DMS153 treated with DMSO at 0.1 percent for 48 hours (cell line): ENCODE results near the gene ADGRA1.

ENCODE experiments used
- DNase-seq: peaks from one replicate; lab custom pipeline; 2025; ENCODE audit not compliant: unreplicated experiment; lab: John Stamatoyannopoulos, UW

Gene ADGRA1

DNA sequence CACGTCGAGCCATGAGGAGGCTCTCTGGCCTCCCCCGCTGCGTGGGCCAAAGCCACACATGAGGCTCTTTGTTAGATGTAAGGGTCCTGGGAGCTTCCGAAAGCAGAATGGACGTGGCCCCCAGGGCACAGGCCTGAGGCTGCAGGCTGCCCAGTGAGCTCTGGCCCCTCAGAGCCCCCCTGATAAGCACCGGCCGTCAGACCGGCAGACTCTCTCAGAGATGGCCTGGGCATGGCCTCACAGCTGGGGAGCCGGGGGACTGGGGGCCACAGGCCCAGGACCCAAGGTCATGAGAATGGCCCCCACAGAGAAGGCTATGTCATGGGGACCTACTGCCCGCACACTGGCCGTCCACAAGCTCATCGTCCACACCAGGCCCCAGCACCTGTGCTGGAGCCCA lies 31.7 kb upstream of the ADGRA1 start:
- no peak for DNase-seq

GRCh38 chr10:133056651-133057178 lies 31.0 kb upstream of the ADGRA1 start:
- DNase-seq: no peak

GRCh38 chr10:133058331-133059092 lies 29.2 kb upstream of the ADGRA1 start:
- DNase-seq: no peak

- DNase-seq: no peak
Observed at GRCh38 chr10:133059093-133059470, 28.6 kb upstream of the ADGRA1 start.

DNA sequence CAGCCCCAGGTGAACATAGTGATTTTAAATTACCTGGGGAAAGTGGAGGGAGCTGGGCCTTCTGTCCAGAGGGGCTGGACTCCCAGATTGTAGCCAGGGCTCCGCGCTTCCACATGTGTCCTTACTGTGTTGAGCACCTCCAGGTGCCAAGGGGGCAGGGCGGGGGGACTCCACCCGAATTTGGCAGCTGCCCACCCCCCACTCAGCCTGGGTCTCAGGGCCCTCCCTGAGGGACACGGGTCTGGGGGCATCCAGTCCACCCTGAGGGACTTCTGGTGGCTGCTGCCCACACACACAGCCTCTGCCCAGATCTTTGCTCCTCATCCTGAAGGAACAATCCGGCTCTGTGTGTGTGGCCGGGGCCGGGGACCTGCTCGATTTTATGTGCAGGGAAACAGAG lies 28.2 kb upstream of the ADGRA1 start:
- no peak for DNase-seq

- no peak for DNase-seq
Observed at GRCh38 chr10:133060022-133060421, 27.7 kb upstream of the ADGRA1 start.

DNA sequence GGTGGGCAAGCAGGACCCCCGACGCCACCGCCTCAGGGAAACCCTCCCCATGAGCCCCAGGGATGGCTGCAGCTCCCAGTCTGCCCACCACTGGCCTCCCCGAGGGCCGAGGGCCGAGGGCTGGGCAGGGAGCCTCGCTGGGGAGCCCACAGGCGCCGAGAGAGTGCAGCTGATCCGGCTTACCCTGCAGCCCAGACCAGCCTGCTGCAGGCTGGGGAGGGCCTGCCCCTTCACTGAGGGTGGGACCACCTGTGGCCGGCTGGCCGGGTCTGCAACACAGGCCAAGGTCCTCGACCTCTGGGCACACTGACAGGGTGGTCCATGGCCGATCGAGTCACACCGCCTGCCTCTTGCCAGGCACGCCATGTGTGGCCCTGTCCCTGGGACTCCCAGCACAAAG lies 27.3 kb upstream of the ADGRA1 start:
- DNase-seq: no peak

DNA sequence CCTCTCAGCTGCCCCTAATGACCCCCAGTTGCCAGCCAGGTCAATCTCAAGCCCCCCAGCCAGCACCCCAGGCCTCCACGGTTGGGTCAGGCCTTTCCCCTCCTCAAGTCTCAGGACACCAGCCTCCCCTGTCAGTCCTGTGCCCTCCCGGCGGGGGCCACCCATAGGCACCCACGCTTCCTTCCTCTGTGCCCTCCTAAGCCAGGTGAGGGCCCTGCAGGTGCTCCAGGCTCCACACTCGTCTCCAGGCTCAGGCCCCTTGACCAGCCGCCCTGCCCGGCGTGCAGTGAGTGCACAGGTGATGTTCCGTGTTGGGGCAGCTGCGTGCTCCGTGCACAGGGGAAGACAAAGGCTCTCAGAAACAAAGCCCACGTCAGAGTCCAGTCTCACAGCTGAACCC lies 26.8 kb upstream of the ADGRA1 start:
- DNase-seq: no peak

DNA sequence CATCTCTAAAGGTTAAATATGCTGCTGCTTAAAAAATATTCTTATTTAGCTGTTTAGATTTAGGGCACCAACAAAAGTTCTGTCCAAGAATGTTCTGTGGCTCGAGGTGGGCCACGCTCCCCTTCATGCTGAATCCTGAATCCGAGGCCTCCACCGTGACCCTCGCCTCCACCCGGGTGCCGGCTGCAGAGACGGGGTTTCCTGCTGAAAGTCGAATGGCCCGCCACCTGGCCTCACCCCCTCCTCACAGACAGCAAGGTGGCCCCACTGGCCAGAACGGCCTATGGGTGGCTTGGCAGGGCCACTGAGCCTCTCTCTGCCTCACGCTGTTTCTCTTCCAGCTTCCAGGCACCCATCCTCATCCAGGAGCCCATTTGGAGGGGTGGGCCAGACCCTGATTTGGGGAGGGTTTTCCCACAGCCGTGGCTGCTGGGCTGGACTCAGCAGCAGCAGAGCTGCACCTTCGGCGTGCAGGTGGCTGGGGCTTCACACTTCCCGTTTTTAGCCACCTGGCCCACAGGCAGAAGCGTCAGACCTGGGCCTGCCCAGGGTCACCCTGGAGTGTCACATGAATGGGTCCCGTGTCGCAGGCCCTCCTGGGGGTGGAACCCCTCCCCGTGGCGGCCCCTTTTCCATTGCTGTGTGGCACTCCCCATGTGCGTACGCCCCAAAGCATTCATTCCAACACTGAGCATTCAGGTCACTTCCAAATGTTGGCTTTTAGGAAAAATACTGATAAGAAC lies 26.3 kb upstream of the ADGRA1 start:
- no peak for DNase-seq

GRCh38 chr10:133062085-133062484 lies 25.6 kb upstream of the ADGRA1 start:
- no peak for DNase-seq

DNA sequence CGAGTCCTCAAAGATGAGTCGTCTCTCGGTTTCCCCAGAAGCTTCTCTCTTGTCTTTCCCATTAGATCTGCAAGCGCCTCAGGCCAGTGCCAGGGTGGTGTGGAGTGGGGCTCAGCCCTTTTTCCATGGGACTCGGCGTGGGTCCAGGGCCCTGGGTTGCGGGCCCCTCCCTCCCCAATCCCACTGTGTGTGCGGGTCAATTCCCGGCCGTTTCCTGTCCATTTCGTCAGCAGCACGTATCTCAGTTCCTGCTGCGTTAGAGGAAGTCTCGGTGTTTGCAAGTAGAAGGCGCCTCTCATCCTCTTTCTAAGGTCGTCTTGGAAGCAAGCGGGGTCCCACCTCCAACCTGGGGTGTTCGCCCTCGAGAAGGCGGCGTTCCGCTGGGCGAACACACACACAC lies 25.1 kb upstream of the ADGRA1 start:
- no peak for DNase-seq

GRCh38 chr10:133067149-133068105 lies 20.3 kb upstream of the ADGRA1 start:
- DNase-seq: no peak

- no peak for DNase-seq
Observed at GRCh38 chr10:133068111-133069032, 19.4 kb upstream of the ADGRA1 start.

DNA sequence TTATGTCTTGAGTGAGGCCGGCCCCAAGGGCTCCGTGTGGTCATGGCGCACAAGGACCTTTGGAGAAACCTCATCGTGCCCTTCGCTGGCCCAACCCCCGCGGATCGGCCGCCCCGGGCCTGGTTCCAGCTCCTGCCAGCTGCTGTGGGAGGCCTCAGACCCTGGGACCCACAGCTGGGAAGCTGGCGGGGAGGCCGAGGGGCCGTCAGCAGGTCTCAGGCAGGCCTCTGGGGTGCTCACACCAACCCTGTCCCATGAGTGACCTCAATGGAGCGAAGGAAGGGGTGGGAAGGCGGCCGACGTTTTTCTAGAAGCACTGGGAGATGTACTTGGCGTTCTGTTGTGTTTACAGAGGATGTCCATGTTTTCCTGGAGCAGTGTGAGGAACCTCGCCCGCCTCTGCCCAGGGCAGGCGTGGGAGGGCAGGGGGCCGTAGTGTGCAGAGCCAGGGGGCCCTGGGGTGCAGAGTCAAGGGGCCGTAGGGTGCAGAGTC lies 18.6 kb upstream of the ADGRA1 start:
- DNase-seq: no peak

- no peak for DNase-seq
Observed at GRCh38 chr10:133070405-133070804, 17.3 kb upstream of the ADGRA1 start.

- DNase-seq: no peak
Observed at GRCh38 chr10:133070810-133071209, 16.9 kb upstream of the ADGRA1 start.

GRCh38 chr10:133071733-133072132 lies 16.0 kb upstream of the ADGRA1 start:
- DNase-seq: no peak

DNA sequence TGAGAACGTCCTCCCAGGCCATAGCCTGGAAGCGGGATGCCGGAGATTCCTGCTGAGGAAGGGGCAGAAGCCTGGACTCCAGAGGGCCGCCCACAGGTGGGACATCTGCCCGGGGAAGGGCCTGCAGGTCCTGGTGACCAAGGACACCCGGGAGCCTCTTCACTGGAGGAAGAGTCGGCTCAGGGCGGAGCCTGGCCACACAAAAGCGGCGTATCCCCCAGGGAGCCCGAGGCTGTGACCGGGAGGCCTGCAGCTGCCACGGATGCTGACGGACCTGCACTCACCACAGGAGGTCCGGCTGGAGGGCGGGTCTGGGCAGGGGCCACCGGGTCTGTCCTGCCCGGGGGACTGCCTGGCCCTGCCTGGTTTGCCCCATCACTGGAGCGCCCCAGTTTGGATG lies 15.5 kb upstream of the ADGRA1 start:
- peak; percentile 34 for DNase-seq

DNA sequence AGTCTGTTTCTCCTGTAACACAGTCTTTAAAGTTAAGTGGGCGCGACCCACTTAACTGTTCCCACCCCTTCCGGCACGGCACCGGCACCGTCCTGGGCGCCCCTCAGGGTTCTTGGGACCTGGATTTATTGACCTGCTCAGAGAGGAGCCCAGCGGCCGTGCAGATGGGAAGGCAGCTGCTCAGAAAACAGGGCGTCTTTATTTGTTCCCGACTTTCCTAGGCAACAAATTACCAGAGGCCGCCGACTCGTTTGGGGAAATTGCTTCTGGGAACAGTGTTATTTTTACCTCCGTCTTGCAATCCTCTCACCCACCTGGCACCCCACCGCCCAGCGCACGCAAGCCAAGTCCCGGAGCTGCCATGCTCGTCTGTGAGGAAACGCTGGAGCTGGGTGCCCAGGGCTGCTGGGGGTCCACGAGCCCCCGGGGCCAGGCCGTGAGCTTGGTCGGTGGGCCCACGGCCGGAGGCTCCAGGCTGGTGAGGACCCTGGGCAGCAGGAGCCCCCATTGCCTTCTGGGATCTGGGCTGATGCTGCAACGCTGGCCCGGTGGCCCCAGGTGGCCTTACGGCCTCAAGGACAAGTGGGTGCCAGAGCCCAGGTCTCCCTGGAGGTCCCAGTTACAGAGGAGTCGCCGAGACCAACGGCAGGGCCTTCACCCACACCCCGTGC lies 14.9 kb upstream of the ADGRA1 start:
- no peak for DNase-seq
